Lower leg skin (tissue), 3 donors: ENCODE data around the gene AKAP6.

ENCODE experiments used
- POLR2A ChIP-seq, 2 donors: fragments of 450-650 bp; IDR thresholded peaks; one replicate each; pipeline ENCODE4 v1.6.1; 2016 to 2017; ENCODE audit warnings: antibody characterized with exemption in 2 of 2, mild to moderate bottlenecking in 1 of 2, moderate library complexity in 1 of 2
- TF ChIP-seq, protein P1 (sequence below), 3 donors: fragments of 450-650 bp; IDR thresholded peaks; one replicate each; pipeline ENCODE4 v1.5.1; 2016; ENCODE audit warnings: antibody characterized with exemption in 3 of 3, mild to moderate bottlenecking in 3 of 3, moderate library complexity in 2 of 3

- TF ChIP-seq, protein P1, sequence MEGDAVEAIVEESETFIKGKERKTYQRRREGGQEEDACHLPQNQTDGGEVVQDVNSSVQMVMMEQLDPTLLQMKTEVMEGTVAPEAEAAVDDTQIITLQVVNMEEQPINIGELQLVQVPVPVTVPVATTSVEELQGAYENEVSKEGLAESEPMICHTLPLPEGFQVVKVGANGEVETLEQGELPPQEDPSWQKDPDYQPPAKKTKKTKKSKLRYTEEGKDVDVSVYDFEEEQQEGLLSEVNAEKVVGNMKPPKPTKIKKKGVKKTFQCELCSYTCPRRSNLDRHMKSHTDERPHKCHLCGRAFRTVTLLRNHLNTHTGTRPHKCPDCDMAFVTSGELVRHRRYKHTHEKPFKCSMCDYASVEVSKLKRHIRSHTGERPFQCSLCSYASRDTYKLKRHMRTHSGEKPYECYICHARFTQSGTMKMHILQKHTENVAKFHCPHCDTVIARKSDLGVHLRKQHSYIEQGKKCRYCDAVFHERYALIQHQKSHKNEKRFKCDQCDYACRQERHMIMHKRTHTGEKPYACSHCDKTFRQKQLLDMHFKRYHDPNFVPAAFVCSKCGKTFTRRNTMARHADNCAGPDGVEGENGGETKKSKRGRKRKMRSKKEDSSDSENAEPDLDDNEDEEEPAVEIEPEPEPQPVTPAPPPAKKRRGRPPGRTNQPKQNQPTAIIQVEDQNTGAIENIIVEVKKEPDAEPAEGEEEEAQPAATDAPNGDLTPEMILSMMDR (IDR thresholded peaks at IDR 0.05): peak in 1 of 3 donors; percentile 30
- no peak for TF ChIP-seq POLR2A (IDR thresholded peaks at IDR 0.05)
These were observed 381.9 kb downstream of the AKAP6 start for GRCh38 chr14:32710731-32711680.
